Measurements from ENCODE around the gene RPL38. TPM values are rescaled to one million over a fixed set of nuclear protein-coding genes. Genes with fewer than 3 reads are reported as not detected.

The RPL38 gene
- total and polyA plus RNA-seq, 2 donors (not counting 1 experiment from before 2014, with no cell fraction given) = 1,185 to 3,018 TPM

GRCh38 chr17:74157366-74157765 lies 46.1 kb upstream of the RPL38 start:
- Histone ChIP-seq H3K79me2 (ENCODE audit: control insufficient read depth, insufficient read depth, low read length) (no peaks in the 10 kb centered on the region), H3K4me1 (ENCODE audit: control insufficient read depth, extremely low read depth, insufficient read depth, low read length) (no peaks in the 10 kb centered on the region), H2AFZ (ENCODE audit: low read length) (no peak overlapping the region), H3K9ac (ENCODE audit: insufficient read depth, low read length) (no peak overlapping the region), H3K36me3 (ENCODE audit: control insufficient read depth, insufficient read depth, low read length) (no peaks in the 10 kb centered on the region), H3K4me2 (ENCODE audit: extremely low read depth, insufficient read depth, low read length) (no peak overlapping the region), H3K27me3 (ENCODE audit: control insufficient read depth, insufficient read depth, low read length) (no peaks in the 10 kb centered on the region), H3K27ac (ENCODE audit: insufficient read depth, low read length) (no peak overlapping the region), H4K20me1 (ENCODE audit: control insufficient read depth, extremely low read depth, insufficient read depth, low read length) (no peaks in the 10 kb centered on the region), H3K9me3 (ENCODE audit: control insufficient read depth, insufficient read depth, low read depth, low read length) (no peaks in the 10 kb centered on the region), H3K4me3 (replicated peaks in 1 of 4; ENCODE audit: control extremely low read depth in 1 of 4, insufficient read depth in 1 of 4, low read depth in 3 of 4, low read length in 4 of 4) (no peak overlapping the region)
- no peak for TF ChIP-seq CTCF (conservative IDR thresholded peaks at IDR 0.05 in 1 of 2, IDR thresholded peaks at IDR 0.05 in 1 of 2; ENCODE audit: low read depth in 1 of 2, low read length in 2 of 2)
- TF ChIP-seq EZH2 (IDR thresholded peaks at IDR 0.05; ENCODE audit: low read length, missing control alignments) = no peak
- no peak for DNase-seq (ENCODE audit: low read depth in 2 of 2)

GRCh38 chr17:74158761-74159160 lies 44.7 kb upstream of the RPL38 start:
- Histone ChIP-seq H3K4me1 (ENCODE audit: control insufficient read depth, extremely low read depth, insufficient read depth, low read length) (no peaks in the 10 kb centered on the region), H3K79me2 (ENCODE audit: control insufficient read depth, insufficient read depth, low read length) (no peaks in the 10 kb centered on the region), H3K9me3 (ENCODE audit: control insufficient read depth, insufficient read depth, low read depth, low read length) (no peaks in the 10 kb centered on the region), H3K9ac (ENCODE audit: insufficient read depth, low read length) (no peak overlapping the region), H3K4me2 (ENCODE audit: extremely low read depth, insufficient read depth, low read length) (no peak overlapping the region), H3K27ac (ENCODE audit: insufficient read depth, low read length) (no peak overlapping the region), H3K27me3 (ENCODE audit: control insufficient read depth, insufficient read depth, low read length) (no peaks in the 10 kb centered on the region), H3K36me3 (ENCODE audit: control insufficient read depth, insufficient read depth, low read length) (no peaks in the 10 kb centered on the region), H3K4me3 (replicated peaks in 1 of 4; ENCODE audit: control extremely low read depth in 1 of 4, insufficient read depth in 1 of 4, low read depth in 3 of 4, low read length in 4 of 4) (no peak overlapping the region), H4K20me1 (ENCODE audit: control insufficient read depth, extremely low read depth, insufficient read depth, low read length) (no peaks in the 10 kb centered on the region), H2AFZ (ENCODE audit: low read length) (no peak overlapping the region)
- TF ChIP-seq EZH2 (IDR thresholded peaks at IDR 0.05; ENCODE audit: low read length, missing control alignments) (no peak), CTCF (conservative IDR thresholded peaks at IDR 0.05 in 1 of 2, IDR thresholded peaks at IDR 0.05 in 1 of 2; ENCODE audit: low read depth in 1 of 2, low read length in 2 of 2) (no peak)
- no peak for DNase-seq (ENCODE audit: low read depth in 2 of 2)

- no peaks in the 10 kb centered on the region for H3K27me3 ChIP-seq (ENCODE audit: control insufficient read depth, insufficient read depth, low read length)
- H3K36me3 ChIP-seq (ENCODE audit: control insufficient read depth, insufficient read depth, low read length) = no peaks in the 10 kb centered on the region
- H3K4me2 ChIP-seq (ENCODE audit: extremely low read depth, insufficient read depth, low read length) = no peak overlapping the region
- TF ChIP-seq CTCF (conservative IDR thresholded peaks at IDR 0.05 in 1 of 2, IDR thresholded peaks at IDR 0.05 in 1 of 2; ENCODE audit: low read depth in 1 of 2, low read length in 2 of 2) (no peak), EZH2 (IDR thresholded peaks at IDR 0.05; ENCODE audit: low read length, missing control alignments) (no peak)
- no peaks in the 10 kb centered on the region for H3K9me3 ChIP-seq (ENCODE audit: control insufficient read depth, insufficient read depth, low read depth, low read length)
- no peaks in the 10 kb centered on the region for H3K4me1 ChIP-seq (ENCODE audit: control insufficient read depth, extremely low read depth, insufficient read depth, low read length)
- no peak overlapping the region for H3K4me3 ChIP-seq (replicated peaks in 1 of 4; ENCODE audit: control extremely low read depth in 1 of 4, insufficient read depth in 1 of 4, low read depth in 3 of 4, low read length in 4 of 4)
- H2AFZ ChIP-seq (ENCODE audit: low read length) = no peak overlapping the region
- H3K79me2 ChIP-seq (ENCODE audit: control insufficient read depth, insufficient read depth, low read length) = no peaks in the 10 kb centered on the region
- no peak for DNase-seq (ENCODE audit: low read depth in 2 of 2)
- no peak overlapping the region for H3K9ac ChIP-seq (ENCODE audit: insufficient read depth, low read length)
- no peak overlapping the region for H3K27ac ChIP-seq (ENCODE audit: insufficient read depth, low read length)
- no peaks in the 10 kb centered on the region for H4K20me1 ChIP-seq (ENCODE audit: control insufficient read depth, extremely low read depth, insufficient read depth, low read length)
These were observed 44.1 kb upstream of the RPL38 start for GRCh38 chr17:74159226-74159840.
